ENCODE results near the gene OR6J1. TPM values are rescaled to one million over a fixed set of nuclear protein-coding genes. Genes with fewer than 3 reads are reported as not detected.
A peak's percentile ranks its signal among the peaks of the same experiment; 100 is the strongest.

The OR6J1 gene
- total and polyA plus RNA-seq, 2 of the 13 experiments (the other 11 are each of a cell fraction or from before 2014, with no cell fraction given), result not detected

- Histone ChIP-seq H3K9ac (ENCODE audit: insufficient read depth, low read depth, low read length) (no peak overlapping the region), H4K20me1 (ENCODE audit: insufficient read depth, low read length) (no peaks in the 10 kb centered on the region), H2AFZ (ENCODE audit: low read length) (peak overlapping the region; percentile 49), H3K27ac (ENCODE audit: extremely low read length, insufficient read depth, low read length) (no peak overlapping the region), H3K9me3 (ENCODE audit: low read length) (no peaks in the 10 kb centered on the region), H3K4me2 (ENCODE audit: low read depth, low read length) (no peak overlapping the region), H3K79me2 (ENCODE audit: insufficient read depth, low read length) (no peaks in the 10 kb centered on the region), H3K4me1 (ENCODE audit: insufficient read depth, low read length) (0 out of 2 replicates have a peak, but pooled peaks cover 5% of the 10 kb centered on the region), H3K4me3 (replicated peaks in 1 of 3; ENCODE audit: insufficient read depth in 1 of 3, low read depth in 2 of 3, low read length in 3 of 3) (no peak overlapping the region), H3K36me3 (replicated peaks in 1 of 2; ENCODE audit: control insufficient read depth in 1 of 2, insufficient read depth in 2 of 2, low read length in 2 of 2) (no peaks in the 10 kb centered on the region), H3K27me3 (ENCODE audit: control insufficient read depth in 1 of 2, insufficient read depth in 2 of 2, low read length in 2 of 2) (peaks cover 3 to 36% of the 10 kb centered on the region in 2 experiments; a peak in 4 of 5 replicates)
- BruUV-seq (replicated peaks), result no TSS peak
- ATAC-seq, result peak; percentile 98
- peak; percentile 97 for FAIRE-seq
- ChIA-PET POLR2A (interaction anchor here (0.6 to 2.1 kb wide), 6 partner anchors 55 to 113 kb away, joined by 3 to 14 read pairs (median 8); partner anchors contain the start of genes ABHD4, DAD1 and OXA1L), CTCF (ENCODE audit: low intra/inter-chr PET ratio, low total read pairs) (interaction anchor here (0.9 to 7.3 kb wide), 9 partner anchors 9 to 333 kb away, joined by 3 to 175 read pairs (median 7); partner anchors contain the start of gene OR6J1)
- peak; percentile 86 for DNase-seq (ENCODE audit: low spot score)
- in situ Hi-C loops (cut with HindIII; ENCODE audit: extremely low pct_ligation_motif_present, low pct_unique_long_range_greater_than_20kb) (loop anchor here (5.0 kb wide), 1 partner anchor 96 kb away; no protein-coding TSS in a partner anchor), intact Hi-C loops (cut with micrococcal nuclease; ENCODE audit: unreplicated experiment) (loop anchor here (1.0 to 10.0 kb wide), 4 partner anchors 64 to 268 kb away; partner anchors contain the start of gene DAD1)
- WGBS (ENCODE audit: low lambda C conversion rate), result 2% methylated on average over 4 of the region's 4 CpGs
- TF ChIP-seq RERE (CRISPR knock-in tag; IDR thresholded peaks at IDR 0.05; ENCODE audit: low read depth) (0 out of 2 replicates have a peak, but pooled peaks have one; percentile 23), HMG20A (CRISPR knock-in tag; IDR thresholded peaks at IDR 0.05; ENCODE audit: borderline replicate concordance) (0 out of 2 replicates have a peak, but pooled peaks have one; percentile 35), PRDM10 (CRISPR knock-in tag; IDR thresholded peaks at IDR 0.05; ENCODE audit: low read depth) (peak; percentile 64; the same call in 1 of the 2 replicates), IRF2 (CRISPR knock-in tag; IDR thresholded peaks at IDR 0.05) (peak; percentile 91), PHF5A (CRISPR knock-in tag; IDR thresholded peaks at IDR 0.05; ENCODE audit: low read depth, unreplicated experiment) (peak; percentile 71), SALL1 (CRISPR knock-in tag; IDR thresholded peaks at IDR 0.05) (peak; percentile 79), HES4 (CRISPR knock-in tag; IDR thresholded peaks at IDR 0.05; ENCODE audit: borderline replicate concordance) (no peak), ZNF335 (CRISPR knock-in tag; IDR thresholded peaks at IDR 0.05) (peak; percentile 81; the same call in 1 of the 2 replicates), CEBPG (CRISPR knock-in tag; IDR thresholded peaks at IDR 0.05) (peak; percentile 59), ZGPAT (CRISPR knock-in tag; IDR thresholded peaks at IDR 0.05) (peak; percentile 59; the same call in 1 of the 2 replicates), ASH2L (IDR thresholded peaks at IDR 0.05; ENCODE audit: insufficient read length, low read depth, low read length) (peak; percentile 35), CHD2 (IDR thresholded peaks at IDR 0.05; ENCODE audit: low read depth, low read length) (0 out of 2 replicates have a peak, but pooled peaks have one; percentile 23), JDP2 (CRISPR knock-in tag; IDR thresholded peaks at IDR 0.05; ENCODE audit: borderline replicate concordance) (no peak)
Observed at GRCh38 chr14:22653012-22653621, 9.0 kb upstream of the OR6J1 start.
